GM18907 (cell line): ENCODE data around the gene FAM170B.

ENCODE experiments used
- ATAC-seq: cut with Tn5 transposase; IDR thresholded peaks from one replicate; pipeline ENCODE4 v1.9.1; 2021; ENCODE audit warnings: mild to moderate bottlenecking, moderate library complexity; ENCODE audit not compliant: unreplicated experiment

The FAM170B gene

DNA sequence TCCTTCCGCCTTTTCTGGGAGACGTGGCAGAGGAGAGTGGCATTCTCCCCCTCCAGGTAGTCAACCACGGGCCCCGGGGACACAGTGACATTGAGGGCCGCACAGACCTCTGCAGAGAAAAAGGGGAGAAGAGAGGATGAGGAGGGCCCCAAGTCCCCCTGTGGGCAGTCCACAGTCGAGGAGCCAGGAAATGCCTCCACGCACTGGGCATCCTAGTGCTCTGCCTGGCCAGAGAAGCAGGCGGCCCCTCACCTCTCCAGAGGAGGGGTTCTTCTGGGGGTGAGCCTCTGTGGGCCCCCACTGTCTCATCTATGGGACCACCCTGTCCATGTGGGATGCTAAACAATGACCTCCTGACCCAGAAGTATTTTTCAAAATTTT, 25.9 kb downstream of the FAM170B start:
- ATAC-seq: no peak

DNA sequence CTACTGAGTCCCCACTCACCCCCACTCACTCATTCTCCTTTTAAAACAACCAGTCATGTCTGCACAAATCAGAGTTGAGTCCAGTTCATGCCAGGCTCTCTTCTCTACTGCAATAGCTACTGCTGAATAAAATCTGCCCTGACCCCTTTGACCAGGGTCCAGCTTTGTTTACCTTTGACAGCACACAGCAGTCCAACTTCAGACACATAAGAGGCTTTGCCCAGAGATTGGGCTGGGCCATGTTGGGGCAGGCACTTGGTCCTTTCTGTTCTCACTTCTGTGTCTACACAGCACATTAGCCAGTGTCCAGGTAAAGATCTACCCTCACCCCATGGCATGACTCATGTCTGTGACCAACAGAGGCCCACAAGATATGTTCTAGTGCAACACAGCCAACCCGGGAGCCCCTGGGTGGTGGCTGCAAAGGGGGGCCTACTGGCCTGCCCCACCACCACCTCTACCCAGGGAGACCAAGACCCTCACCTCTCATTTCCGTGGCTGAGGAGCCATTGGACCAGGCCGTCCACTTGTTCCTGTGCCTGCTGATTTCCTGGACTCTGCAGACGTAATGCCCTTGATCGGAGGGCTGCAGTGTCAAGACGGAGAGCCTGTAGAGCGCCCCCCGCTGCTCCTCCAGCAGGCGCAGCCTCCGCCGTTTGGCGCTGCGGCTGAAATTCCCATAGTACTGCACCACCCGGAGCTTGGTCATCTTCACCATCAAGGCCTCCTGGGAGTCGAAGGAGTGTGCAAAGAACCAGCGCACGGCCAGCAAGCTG, 26.5 kb downstream of the FAM170B start:
- no peak for ATAC-seq

DNA sequence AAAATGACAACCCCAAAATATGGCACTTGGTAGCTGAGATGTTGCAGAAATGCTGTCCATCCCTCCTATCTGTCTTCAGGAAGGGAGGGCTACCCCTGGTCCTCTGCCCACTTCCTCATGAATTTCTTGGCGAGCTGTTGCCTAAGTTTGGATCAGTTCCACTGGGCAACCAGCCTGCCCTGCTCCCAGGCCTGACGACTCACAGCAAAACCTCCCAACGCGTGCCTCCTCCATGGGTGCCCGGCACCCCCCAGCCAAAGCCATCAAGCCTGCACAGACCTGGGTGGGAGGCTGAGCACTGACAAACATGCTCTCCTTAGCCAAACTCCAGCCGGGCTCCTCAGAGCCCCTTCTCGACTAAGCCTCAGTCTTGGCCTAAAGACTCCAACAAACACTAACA, 27.4 kb downstream of the FAM170B start:
- ATAC-seq: no peak

DNA sequence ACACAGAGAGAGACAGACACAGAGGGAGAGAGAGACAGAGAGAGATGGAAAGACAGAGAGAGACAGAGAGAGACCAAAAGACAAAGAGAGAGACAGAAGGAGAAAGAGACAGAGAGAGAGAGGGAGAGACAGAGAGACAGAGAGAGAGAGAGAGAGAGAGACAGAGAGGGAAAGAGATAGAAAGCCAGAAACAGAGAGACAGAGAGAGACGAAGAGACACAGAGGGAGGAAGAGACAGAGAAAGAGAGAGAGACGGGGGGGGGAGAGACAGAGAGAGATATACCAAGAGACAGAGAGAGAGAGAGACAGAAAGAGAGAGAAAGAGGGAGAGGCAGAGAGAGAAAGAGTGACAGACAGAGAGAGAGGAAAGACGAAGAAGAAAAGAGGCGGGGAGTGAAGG, 28.7 kb downstream of the FAM170B start:
- no peak for ATAC-seq

DNA sequence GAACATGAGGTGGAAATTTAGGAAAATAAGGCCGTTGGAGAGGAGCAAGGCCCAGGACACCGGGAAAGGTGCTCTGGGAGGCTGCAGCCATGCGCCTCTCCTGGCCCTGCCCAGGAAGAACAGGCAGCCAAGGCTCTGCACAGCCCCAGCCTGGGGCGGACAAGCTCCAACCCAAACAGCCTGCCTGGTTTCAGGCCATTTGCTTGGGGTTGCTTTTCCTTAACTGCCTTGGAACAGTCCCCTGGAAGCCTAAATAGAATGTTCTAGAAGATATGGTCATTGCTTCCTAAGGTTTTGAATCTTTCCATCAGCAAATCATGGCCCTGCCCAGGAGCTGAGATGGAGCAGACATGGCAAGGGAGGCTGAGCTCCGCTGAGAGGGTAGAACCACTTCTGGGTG, 29.5 kb downstream of the FAM170B start:
- ATAC-seq: no peak

DNA sequence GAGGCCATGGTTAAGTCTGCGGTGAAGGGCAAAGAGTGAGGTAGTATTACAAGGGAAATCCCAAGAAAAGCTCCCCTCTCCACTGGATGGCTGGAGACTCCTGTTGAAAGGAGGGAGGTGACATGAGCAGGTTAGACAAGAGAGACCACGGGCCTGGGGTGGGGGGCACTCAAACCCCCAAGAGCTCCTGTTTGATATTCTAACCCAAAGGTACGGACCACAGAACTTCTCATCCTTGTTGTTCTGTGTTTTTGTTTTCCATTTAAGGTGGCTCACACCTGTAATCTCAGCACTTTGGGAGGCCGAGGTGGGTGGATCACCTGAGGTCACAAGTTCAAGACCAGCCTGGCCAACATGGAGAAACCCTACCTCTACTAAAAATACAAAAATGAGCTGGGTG, 30.1 kb downstream of the FAM170B start:
- no peak for ATAC-seq

DNA sequence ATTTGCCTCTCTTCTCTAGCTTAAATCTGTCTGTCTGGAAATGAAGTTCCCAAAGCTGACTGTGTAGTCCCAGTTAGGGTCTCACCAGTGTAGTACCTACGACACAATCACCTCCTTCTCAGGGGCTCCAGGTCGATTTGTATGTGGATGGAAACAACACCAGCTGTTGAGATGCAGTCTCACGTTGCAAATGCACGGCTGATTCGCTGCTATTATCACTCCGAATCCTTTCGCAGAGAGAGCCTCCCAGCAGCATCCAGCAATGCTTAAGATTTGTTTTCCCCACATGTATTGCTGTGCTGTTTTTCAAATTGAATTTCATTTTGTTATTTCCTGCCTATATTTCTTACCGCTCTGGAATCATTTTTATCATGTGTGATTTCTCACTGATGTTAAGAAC, 34.8 kb downstream of the FAM170B start:
- ATAC-seq: no peak

DNA sequence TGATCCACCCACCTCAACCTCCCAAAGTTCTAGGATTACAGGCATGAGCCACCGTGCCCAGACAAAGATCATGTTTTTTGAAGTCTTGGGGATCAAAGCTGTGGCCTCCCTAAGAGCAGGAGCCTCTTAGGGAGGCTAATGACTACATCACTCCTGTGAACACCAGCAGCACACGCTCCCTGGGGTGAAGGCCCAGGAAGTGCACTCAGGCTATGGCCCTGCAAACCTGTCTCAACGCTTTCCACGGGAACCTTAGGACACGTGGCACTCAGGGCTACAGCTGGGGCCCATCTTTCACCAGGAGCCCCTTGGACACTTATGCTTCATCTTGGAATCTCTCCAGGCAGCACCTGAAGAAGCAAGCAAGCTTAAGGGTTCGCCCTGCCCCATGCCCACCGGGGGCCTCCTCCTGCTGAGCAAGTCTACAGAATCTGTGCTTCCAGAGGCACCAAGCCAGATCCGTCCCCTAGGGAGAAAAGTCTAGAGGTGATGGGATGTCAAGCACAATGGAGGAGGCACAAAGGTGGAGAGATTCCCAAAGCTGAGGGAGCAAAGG, 36.9 kb downstream of the FAM170B start:
- ATAC-seq: no peak

DNA sequence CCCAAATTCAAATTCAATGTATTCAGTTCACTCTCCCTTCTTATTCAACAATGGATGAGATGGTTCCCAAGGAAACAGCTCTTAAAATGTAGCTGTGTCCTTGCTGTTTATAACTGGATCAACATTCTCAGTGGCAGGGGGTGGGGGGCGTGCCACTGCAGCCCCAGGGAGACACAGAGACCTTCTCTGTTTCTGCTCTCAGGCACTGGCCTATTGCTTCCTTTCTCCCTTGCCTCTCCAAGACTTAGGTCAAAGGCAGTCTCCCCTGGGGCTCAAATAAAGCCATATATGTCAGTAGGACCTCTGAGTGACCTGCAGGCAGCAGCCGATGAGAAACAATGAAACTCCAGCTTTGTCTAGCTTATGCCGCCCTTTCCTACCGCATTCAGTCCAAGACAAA, 39.2 kb downstream of the FAM170B start:
- ATAC-seq: no peak

DNA sequence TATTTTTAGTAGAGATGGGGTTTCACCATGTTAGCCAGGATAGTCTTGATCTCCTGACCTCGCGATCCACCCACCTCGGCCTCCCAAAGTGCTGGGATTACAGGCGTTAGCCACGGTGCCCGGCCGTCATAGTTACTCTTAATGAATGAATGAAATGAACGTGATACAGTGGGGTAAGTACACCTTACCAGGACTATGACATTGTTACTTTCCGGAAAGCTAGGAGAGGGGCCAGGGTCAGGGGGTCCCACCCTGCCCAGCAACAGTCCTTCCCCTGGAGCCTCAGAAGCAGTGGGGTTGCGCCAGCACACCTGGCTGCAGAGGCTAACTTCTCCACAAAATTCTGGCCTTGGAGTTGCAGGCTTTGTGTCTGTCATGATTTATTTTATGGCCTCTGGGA, 39.9 kb downstream of the FAM170B start:
- no peak for ATAC-seq

DNA sequence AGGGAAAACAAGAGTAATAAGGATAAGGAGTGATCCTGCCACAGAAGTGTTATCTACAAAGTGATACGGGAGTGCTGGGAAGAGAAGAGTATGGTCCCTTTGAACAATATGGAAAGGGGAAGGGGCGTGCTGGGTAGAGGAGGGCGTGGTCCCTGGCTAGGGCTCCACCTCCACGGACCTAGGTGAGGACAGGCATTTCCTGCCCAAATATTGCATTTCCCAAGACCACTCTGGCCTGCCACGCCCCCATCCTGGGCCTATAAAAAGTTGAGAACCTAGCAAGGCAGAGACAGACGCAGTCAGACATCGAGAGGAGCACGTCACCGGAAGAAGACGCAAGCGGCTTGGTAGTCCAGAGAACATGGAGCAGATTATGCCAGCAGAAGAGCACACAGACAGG, 41.3 kb downstream of the FAM170B start:
- ATAC-seq: no peak

DNA sequence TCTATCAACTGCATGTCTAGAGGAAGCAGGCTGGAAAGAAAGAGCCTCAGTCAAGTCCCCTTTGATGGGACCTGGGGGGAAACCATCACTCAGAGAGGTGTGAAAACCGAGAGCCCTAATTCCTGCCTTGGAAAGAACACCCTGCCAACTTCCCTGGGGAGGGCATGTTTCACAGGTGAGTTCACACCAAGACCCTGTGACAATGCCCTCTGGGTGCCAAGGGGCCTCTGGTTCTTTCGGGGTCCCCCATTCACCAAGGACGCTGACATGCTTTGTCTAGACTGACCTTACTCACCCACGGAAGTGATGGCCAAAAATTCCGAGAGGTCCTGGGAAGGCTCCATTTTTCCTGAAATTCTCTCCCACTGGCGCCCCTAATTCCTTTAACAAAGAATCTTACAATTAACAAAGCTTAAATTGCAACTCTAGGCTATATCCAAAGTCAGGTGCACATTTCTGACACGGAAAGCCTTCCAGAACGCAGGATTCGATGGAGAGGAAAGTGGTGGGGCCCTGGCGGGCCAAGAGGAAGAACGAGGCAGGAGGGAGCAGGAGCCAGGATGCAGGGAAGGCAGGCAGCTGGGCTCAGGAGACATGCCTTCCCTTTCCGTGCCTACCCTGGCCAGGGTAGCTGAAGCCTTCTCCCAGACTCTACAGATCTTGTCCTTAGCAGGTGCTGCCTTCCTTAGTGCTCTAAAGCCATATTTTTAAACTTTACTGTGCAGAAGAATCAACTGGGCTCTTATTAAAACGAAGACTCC, 42.2 kb downstream of the FAM170B start:
- no peak for ATAC-seq

DNA sequence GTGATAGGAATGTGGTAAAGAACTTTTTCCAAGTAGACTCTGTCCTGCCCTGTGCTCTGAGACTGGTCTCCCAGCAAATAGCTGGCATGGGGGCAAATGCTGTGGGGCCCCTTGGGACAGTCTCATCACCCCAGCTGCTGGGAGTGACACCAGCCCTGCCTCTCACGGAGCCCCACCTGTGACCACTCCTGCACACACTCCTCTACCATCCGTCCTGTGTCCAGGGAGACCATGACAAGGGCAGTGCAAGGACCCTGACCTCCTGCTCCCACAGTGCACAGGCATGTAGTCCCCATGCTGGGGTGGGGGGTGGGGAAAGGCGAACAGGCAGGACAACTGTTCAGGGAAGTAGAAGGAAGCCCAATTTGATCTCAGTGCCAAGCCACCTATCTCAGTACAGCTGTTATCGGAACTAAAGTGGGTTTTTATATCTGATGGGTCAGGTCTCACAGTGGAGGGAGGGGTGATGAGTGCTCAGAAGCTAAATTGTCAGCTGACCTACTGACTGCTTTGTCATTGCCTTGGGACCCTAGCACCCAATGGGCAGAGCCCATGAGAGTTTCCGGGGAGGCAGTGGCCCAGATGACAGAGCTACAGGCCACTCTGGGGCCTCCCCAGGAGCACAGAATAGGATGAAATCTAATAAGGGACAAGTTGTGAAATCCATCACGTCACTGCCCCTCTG, 43.0 kb downstream of the FAM170B start:
- no peak for ATAC-seq

DNA sequence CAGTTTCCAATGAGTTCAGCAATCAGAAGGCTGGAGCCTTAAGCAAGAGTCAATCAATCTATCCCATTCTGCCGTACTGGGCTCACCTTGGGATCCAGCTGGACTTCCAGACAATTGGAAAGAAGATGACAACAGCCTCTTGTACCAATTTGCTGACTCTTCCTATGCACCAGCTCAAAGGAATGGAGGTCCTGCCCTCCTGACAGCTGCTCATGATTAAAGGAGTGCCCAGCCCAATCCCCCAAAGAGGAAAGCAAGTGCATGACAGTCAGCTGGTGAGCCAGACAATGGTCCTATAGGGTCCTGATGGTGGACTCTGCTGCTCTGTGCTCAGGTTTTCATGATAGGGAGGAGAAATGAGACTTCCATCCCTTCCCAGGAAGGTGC, 43.6 kb downstream of the FAM170B start:
- ATAC-seq: no peak

DNA sequence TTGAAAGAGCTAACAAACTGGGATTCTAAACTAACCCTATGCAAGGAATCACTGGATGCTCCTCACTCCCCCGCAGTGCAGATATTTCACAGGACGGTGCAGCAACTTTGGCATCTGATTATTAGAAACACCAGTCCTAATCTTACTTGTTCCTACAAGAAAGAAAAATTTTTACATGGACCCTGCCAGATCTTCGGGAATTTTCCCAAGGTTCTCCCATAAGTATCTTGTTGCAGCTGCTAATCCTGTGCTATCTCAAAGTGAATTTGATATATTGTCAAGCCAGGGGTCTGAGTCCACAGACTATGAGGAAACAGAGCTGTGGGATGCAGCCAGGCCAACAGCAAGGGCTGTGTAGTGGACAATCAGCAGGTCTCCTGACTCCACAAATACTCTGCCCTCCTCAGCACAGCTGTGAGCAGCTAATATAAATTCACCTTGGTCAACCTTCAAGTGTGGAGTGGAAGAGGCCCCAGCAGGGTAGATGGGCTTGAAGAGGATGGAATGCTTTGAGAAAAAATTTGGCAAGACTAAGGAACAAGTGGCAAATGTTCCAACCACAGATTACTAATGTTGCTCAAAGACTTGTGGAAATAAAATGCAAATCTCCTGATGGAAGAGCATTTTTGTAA, 44.1 kb downstream of the FAM170B start:
- no peak for ATAC-seq

DNA sequence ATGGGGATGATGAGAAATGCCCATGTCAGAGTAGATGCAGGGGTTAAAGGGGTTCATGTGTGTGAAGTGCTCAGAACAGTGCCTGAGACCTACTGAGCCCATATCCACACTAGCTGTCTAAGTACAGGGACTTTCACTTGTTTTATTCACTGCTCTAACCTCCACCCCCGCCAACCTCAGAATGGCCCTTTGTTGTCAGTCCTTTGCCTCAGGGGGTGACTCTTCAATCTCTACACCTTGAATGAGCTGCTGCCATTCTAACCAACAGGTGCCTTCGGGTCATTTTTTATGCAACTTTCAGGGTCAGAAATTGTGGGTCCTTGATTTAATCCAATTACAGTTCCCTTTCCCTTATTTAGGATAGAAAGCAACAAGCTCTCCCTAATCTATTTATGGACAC, 44.7 kb downstream of the FAM170B start:
- no peak for ATAC-seq

DNA sequence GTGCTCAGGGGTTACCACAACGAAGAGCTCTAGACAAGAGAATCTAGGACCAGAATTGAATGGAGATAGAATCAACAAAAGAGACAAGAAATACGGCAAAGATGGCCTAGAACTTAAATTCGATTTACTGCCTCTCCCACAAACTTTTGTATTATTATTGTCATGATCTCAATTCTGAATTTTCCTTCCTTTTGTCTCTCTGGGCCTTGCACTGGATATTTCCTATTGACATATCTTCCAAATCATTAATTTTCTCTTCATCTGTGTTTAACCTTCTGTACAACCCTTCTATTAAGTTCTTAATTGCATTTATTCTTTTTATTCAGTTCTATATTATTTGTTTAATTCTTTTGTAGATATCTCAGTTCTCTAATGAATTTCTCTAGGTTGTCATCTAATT, 46.9 kb downstream of the FAM170B start:
- ATAC-seq: no peak

DNA sequence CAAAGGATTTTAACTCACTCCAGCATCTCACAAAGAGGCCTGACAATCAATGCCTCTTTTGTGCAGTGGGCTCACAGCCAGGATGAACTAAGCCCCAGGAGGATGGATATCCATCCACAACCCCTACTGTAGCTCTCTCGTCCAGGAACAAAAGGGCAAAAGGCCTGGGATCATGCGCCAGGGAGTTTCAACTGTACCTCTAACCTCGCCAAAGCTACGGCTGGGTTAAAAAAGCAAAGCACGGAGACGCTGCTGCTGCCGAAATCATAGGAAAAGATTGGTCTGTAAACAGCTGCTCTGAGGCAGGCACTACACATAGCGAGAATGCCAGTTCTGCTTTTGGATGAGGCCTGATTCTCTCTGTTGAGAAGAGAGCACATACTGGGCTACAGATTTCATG, 50.6 kb downstream of the FAM170B start:
- no peak for ATAC-seq

DNA sequence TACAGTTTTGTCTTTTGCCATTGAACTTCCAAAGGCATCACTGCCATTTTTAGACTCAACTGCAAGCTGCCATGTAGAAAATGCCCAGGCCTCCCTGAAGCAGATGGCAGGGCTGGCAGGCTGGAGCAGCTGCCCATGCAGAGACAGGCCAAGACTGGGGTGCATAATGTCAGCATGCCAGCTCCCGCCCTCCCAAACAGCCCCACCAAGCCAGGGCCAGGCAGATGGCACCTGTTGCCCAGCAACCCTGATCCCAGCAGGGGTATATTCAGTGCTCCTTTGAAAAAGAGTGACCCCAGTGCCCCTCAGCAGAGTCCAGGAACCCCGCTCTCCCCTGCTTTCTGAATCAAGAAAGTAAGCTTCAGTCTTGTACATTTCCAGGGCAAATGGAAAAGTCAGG, 51.1 kb downstream of the FAM170B start:
- ATAC-seq: no peak

DNA sequence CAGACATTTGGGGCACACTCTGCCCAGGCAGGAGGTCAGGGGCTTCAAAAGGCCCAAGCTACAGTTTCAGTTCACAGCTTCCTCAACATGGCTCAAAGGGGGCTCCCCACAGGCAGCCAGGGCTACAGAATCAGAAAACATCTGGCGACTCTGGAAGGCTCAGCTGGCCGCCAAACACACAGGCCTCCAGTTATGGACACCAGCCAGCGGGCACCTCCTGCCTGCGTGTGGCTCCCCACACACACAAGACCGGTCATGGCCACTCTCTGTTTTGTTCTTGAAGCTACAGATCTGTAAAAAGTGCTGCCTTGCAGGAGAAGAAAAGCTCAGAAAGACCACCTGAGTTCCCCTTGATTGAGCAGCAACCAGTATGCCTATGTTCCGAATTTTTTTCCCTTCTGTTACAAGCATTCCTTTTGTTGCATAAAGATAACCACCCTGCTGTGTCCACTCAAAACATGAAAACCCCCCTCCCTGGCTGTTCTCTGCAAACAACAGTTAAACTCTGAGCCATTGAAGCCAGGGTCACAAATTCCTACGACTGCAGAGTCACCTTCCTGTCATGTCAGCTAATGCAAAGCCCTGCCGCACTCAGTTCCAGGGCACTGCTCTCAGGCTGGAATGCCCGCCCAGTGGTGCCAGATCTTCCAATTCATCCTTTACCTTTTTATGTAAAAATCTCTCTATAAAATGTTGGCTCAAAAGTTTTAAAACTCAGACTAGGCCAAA, 52.1 kb downstream of the FAM170B start:
- no peak for ATAC-seq
